ENCODE results near the gene CRB1. TPM values are rescaled to one million over a fixed set of nuclear protein-coding genes. Genes with fewer than 3 reads are reported as not detected.
A peak's percentile ranks its signal among the peaks of the same experiment; 100 is the strongest.

CRB1 gene
- total and polyA plus RNA-seq, 8 donors, result 0.08 to 0.73 TPM; not detected in 6

GRCh38 chr1:197388801-197389200 is 120.7 kb downstream of the CRB1 start:
- no peaks in the 10 kb centered on the region for H3K4me1 ChIP-seq
- no peaks in the 10 kb centered on the region for H3K36me3 ChIP-seq
- DNase-seq, result no peak
- H3K27ac ChIP-seq, result no peak overlapping the region
- H3K4me3 ChIP-seq, result no peak overlapping the region
- WGBS, 5 donors, result 91 to 99% (median 97%) methylated on average over 1 of the region's 1 CpG
- no peaks in the 10 kb centered on the region for H3K27me3 ChIP-seq
- TF ChIP-seq POLR2AphosphoS5 (IDR thresholded peaks at IDR 0.05) (no peak), CTCF (IDR thresholded peaks at IDR 0.05) (no peak), POLR2A (IDR thresholded peaks at IDR 0.05) (no peak), EP300 (IDR thresholded peaks at IDR 0.05) (no peak)
- intact Hi-C loops (cut with DNase I; ENCODE audit: low total_unique reads), result no loop called here
- H3K9me3 ChIP-seq, result no peaks in the 10 kb centered on the region

DNA sequence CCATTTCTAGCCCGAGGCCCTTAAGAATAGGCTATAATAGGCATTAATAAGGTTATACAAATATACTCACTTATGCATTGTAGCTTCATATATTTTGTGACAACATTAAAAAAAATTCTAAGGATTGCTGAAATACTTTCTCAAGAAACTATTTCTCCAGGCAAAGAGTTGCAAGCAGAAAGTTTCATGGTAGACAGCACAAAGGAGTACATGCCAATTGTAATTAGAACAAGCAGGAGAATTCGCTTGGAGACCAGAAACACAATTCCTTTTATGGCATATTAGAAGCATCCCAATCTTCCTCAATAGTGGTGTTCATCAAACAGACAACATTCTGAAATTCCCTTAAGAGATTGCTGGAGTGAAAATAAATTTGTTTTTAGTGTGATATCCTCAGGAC is 122.8 kb downstream of the CRB1 start:
- Histone ChIP-seq H3K36me3 (no peaks in the 10 kb centered on the region), H3K27ac (no peak overlapping the region), H3K4me1 (no peaks in the 10 kb centered on the region), H3K27me3 (no peaks in the 10 kb centered on the region), H3K4me3 (no peak overlapping the region), H3K9me3 (no peaks in the 10 kb centered on the region)
- DNase-seq, result no peak
- TF ChIP-seq EP300 (IDR thresholded peaks at IDR 0.05) (no peak), POLR2AphosphoS5 (IDR thresholded peaks at IDR 0.05) (no peak), CTCF (IDR thresholded peaks at IDR 0.05) (no peak), POLR2A (IDR thresholded peaks at IDR 0.05) (no peak)
- intact Hi-C loops (cut with DNase I; ENCODE audit: low total_unique reads), result no loop called here
- WGBS, 5 donors, result 41 to 76% (median 61%) methylated on average over 2 of the region's 2 CpGs

DNA sequence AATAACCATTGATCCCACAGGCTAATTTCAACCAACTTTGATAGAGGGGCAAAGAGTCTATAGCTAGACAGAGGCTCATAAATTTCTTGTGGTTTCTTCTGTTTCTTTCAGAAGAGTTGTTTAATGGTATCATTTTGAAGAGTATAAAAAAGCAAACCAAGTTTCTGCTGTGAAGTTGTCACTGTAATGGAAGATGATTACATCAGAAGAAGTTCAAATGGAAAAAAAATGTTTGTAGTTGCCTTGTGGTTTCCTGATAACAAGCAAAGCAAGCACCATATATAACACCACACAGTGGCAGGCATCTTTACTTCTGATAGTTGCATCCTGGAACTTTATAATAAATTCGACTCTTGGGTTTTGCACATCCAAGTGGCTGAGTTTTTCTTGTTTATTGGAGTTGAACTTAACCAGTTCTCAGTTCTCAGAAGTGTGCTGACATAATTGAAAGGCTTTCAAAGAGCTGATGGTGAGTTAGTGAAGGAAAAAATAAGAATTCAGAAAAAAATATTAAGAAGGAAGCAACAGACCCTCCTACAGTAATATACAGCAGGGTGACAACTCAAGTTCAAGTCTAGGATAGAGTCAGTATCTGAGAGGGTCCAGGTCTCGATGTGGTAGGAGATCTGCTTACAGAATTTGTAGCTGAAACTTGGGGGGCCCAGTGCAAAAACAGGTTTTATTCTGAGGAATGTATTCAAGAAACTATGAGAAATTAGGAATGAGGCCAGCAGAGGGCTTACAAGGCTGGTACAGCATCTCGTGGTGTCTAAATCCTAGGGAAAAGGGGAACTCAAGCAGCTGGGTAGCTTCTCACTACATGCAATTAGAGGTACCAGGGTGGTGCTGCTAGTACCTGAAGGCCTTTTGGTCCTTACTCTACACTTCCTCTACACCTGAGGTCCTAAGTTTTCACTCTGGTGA is 123.5 kb downstream of the CRB1 start:
- Histone ChIP-seq H3K4me1 (no peaks in the 10 kb centered on the region), H3K4me3 (no peak overlapping the region), H3K27me3 (no peaks in the 10 kb centered on the region), H3K9me3 (no peaks in the 10 kb centered on the region), H3K36me3 (no peaks in the 10 kb centered on the region), H3K27ac (no peak overlapping the region)
- TF ChIP-seq POLR2AphosphoS5 (IDR thresholded peaks at IDR 0.05) (no peak), CTCF (IDR thresholded peaks at IDR 0.05) (no peak), EP300 (IDR thresholded peaks at IDR 0.05) (no peak), POLR2A (IDR thresholded peaks at IDR 0.05) (no peak)
- peak in 1 of 2 donors; percentile 32 for DNase-seq
- WGBS, 5 donors, result 48 to 54% (median 52%) methylated on average over 3 of the region's 3 CpGs
- intact Hi-C loops (cut with DNase I; ENCODE audit: low total_unique reads), result no loop called here

- Histone ChIP-seq H3K27ac (no peak overlapping the region), H3K9me3 (no peaks in the 10 kb centered on the region), H3K4me1 (no peaks in the 10 kb centered on the region), H3K27me3 (no peaks in the 10 kb centered on the region), H3K4me3 (no peak overlapping the region), H3K36me3 (no peaks in the 10 kb centered on the region)
- intact Hi-C loops (cut with DNase I; ENCODE audit: low total_unique reads), result no loop called here
- no peak for DNase-seq
- TF ChIP-seq EP300 (IDR thresholded peaks at IDR 0.05), result no peak
- TF ChIP-seq POLR2A (IDR thresholded peaks at IDR 0.05), result no peak
- TF ChIP-seq POLR2AphosphoS5 (IDR thresholded peaks at IDR 0.05), result no peak
- TF ChIP-seq CTCF (IDR thresholded peaks at IDR 0.05), result no peak
- 71 to 84% (median 76%) methylated on average over 1 of the region's 1 CpG for WGBS, 5 donors
Measured at GRCh38 chr1:197392541-197392940, 124.5 kb downstream of the CRB1 start.
